ENCODE measurements around the gene MID1.

MID1 gene

GRCh38 chrX:10470009-10470408 lies 150.4 kb downstream of the MID1 start:
- ATAC-seq (ENCODE audit: insufficient read depth, low read depth) (no peak), DNase-seq (no peak)
- H3K4me3 ChIP-seq (ENCODE audit: low read depth in 1 of 2, low read length in 2 of 2) = no peak overlapping the region
- no peak overlapping the region for H3K4me2 ChIP-seq (ENCODE audit: insufficient read depth, low read length)
- H3K9me3 ChIP-seq (ENCODE audit: insufficient read depth, low read length, severe bottlenecking) = no peaks in the 10 kb centered on the region
- H3K9ac ChIP-seq (ENCODE audit: low read depth, low read length) = no peak overlapping the region
- no peak overlapping the region for H3K27ac ChIP-seq (ENCODE audit: low read length)
- no peaks in the 10 kb centered on the region for H3K79me2 ChIP-seq (ENCODE audit: insufficient read depth, low read length)
- TF ChIP-seq EZH2 (IDR thresholded peaks at IDR 0.05; ENCODE audit: borderline replicate concordance, low read depth, low read length, severe bottlenecking) = no peak
- TF ChIP-seq, protein P1, sequence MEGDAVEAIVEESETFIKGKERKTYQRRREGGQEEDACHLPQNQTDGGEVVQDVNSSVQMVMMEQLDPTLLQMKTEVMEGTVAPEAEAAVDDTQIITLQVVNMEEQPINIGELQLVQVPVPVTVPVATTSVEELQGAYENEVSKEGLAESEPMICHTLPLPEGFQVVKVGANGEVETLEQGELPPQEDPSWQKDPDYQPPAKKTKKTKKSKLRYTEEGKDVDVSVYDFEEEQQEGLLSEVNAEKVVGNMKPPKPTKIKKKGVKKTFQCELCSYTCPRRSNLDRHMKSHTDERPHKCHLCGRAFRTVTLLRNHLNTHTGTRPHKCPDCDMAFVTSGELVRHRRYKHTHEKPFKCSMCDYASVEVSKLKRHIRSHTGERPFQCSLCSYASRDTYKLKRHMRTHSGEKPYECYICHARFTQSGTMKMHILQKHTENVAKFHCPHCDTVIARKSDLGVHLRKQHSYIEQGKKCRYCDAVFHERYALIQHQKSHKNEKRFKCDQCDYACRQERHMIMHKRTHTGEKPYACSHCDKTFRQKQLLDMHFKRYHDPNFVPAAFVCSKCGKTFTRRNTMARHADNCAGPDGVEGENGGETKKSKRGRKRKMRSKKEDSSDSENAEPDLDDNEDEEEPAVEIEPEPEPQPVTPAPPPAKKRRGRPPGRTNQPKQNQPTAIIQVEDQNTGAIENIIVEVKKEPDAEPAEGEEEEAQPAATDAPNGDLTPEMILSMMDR (IDR thresholded peaks at IDR 0.05; ENCODE audit: borderline replicate concordance, extremely low read depth, low read length, poor library complexity, severe bottlenecking) = no peak
- no peaks in the 10 kb centered on the region for H3K36me3 ChIP-seq (ENCODE audit: insufficient read depth, low read length)
- no peaks in the 10 kb centered on the region for H3K4me1 ChIP-seq (ENCODE audit: insufficient read depth, low read length)
- no peaks in the 10 kb centered on the region for H3K27me3 ChIP-seq (ENCODE audit: insufficient read depth, low read length, poor library complexity)
- no peak overlapping the region for H2AFZ ChIP-seq (ENCODE audit: low read depth, low read length)
- H4K20me1 ChIP-seq (ENCODE audit: insufficient read depth, low read length) = no peaks in the 10 kb centered on the region

DNA sequence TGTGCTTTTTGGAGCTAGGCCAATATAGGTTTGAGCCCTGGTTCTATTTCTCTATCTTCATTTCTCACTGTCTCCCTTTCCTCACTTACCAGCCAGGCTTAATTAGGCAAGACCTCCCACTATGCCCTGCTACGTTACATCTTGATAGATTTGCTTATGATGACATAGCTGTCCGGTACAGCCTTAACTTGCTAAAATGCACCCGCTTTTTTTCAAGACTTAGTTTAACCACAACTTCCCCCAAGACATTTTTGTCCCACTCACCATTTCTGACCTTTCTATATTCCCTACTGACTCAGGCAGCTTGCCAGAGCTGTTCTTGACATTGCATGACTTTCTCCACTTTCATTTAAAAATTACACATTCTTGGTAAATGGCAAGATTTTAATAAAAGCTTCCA lies 152.6 kb downstream of the MID1 start:
- no peak for DNase-seq
- TF ChIP-seq, protein P1 (IDR thresholded peaks at IDR 0.05; ENCODE audit: borderline replicate concordance, extremely low read depth, low read length, poor library complexity, severe bottlenecking) = no peak
- no peak for TF ChIP-seq EZH2 (IDR thresholded peaks at IDR 0.05; ENCODE audit: borderline replicate concordance, low read depth, low read length, severe bottlenecking)
- H3K79me2 ChIP-seq (ENCODE audit: insufficient read depth, low read length) = no peaks in the 10 kb centered on the region
- ATAC-seq (ENCODE audit: insufficient read depth, low read depth) = no peak
- no peak overlapping the region for H3K9ac ChIP-seq (ENCODE audit: low read depth, low read length)
- H3K9me3 ChIP-seq (ENCODE audit: insufficient read depth, low read length, severe bottlenecking) = no peaks in the 10 kb centered on the region
- H3K27me3 ChIP-seq (ENCODE audit: insufficient read depth, low read length, poor library complexity) = no peaks in the 10 kb centered on the region
- H3K4me2 ChIP-seq (ENCODE audit: insufficient read depth, low read length) = no peak overlapping the region
- no peaks in the 10 kb centered on the region for H3K36me3 ChIP-seq (ENCODE audit: insufficient read depth, low read length)
- H3K4me1 ChIP-seq (ENCODE audit: insufficient read depth, low read length) = no peaks in the 10 kb centered on the region
- H2AFZ ChIP-seq (ENCODE audit: low read depth, low read length) = no peak overlapping the region
- H4K20me1 ChIP-seq (ENCODE audit: insufficient read depth, low read length) = no peaks in the 10 kb centered on the region
- H3K27ac ChIP-seq (ENCODE audit: low read length) = no peak overlapping the region
- H3K4me3 ChIP-seq (ENCODE audit: low read depth in 1 of 2, low read length in 2 of 2) = no peak overlapping the region

GRCh38 chrX:10465254-10465653 lies 155.1 kb downstream of the MID1 start:
- no peaks in the 10 kb centered on the region for H4K20me1 ChIP-seq (ENCODE audit: insufficient read depth, low read length)
- H3K36me3 ChIP-seq (ENCODE audit: insufficient read depth, low read length) = no peaks in the 10 kb centered on the region
- H3K9ac ChIP-seq (ENCODE audit: low read depth, low read length) = no peak overlapping the region
- no peak overlapping the region for H3K4me2 ChIP-seq (ENCODE audit: insufficient read depth, low read length)
- H3K9me3 ChIP-seq (ENCODE audit: insufficient read depth, low read length, severe bottlenecking) = no peaks in the 10 kb centered on the region
- no peaks in the 10 kb centered on the region for H3K4me1 ChIP-seq (ENCODE audit: insufficient read depth, low read length)
- no peak overlapping the region for H2AFZ ChIP-seq (ENCODE audit: low read depth, low read length)
- no peak overlapping the region for H3K27ac ChIP-seq (ENCODE audit: low read length)
- ATAC-seq (ENCODE audit: insufficient read depth, low read depth) (no peak), DNase-seq (no peak)
- H3K79me2 ChIP-seq (ENCODE audit: insufficient read depth, low read length) = no peaks in the 10 kb centered on the region
- H3K27me3 ChIP-seq (ENCODE audit: insufficient read depth, low read length, poor library complexity) = no peaks in the 10 kb centered on the region
- TF ChIP-seq, protein P1 (IDR thresholded peaks at IDR 0.05; ENCODE audit: borderline replicate concordance, extremely low read depth, low read length, poor library complexity, severe bottlenecking) = no peak
- no peak for TF ChIP-seq EZH2 (IDR thresholded peaks at IDR 0.05; ENCODE audit: borderline replicate concordance, low read depth, low read length, severe bottlenecking)
- H3K4me3 ChIP-seq (ENCODE audit: low read depth in 1 of 2, low read length in 2 of 2) = no peak overlapping the region

GRCh38 chrX:10457092-10457491 lies 163.3 kb downstream of the MID1 start:
- TF ChIP-seq, protein P1 (IDR thresholded peaks at IDR 0.05; ENCODE audit: borderline replicate concordance, extremely low read depth, low read length, poor library complexity, severe bottlenecking) = no peak
- TF ChIP-seq EZH2 (IDR thresholded peaks at IDR 0.05; ENCODE audit: borderline replicate concordance, low read depth, low read length, severe bottlenecking) = no peak
- Histone ChIP-seq H3K27ac (ENCODE audit: low read length) (no peak overlapping the region), H3K4me2 (ENCODE audit: insufficient read depth, low read length) (no peak overlapping the region), H3K9me3 (ENCODE audit: insufficient read depth, low read length, severe bottlenecking) (no peaks in the 10 kb centered on the region), H2AFZ (ENCODE audit: low read depth, low read length) (no peak overlapping the region), H3K79me2 (ENCODE audit: insufficient read depth, low read length) (no peaks in the 10 kb centered on the region), H3K36me3 (ENCODE audit: insufficient read depth, low read length) (no peaks in the 10 kb centered on the region), H3K4me3 (ENCODE audit: low read depth in 1 of 2, low read length in 2 of 2) (no peak overlapping the region), H3K4me1 (ENCODE audit: insufficient read depth, low read length) (no peaks in the 10 kb centered on the region), H3K9ac (ENCODE audit: low read depth, low read length) (no peak overlapping the region), H3K27me3 (ENCODE audit: insufficient read depth, low read length, poor library complexity) (no peaks in the 10 kb centered on the region), H4K20me1 (ENCODE audit: insufficient read depth, low read length) (no peaks in the 10 kb centered on the region)
- ATAC-seq (ENCODE audit: insufficient read depth, low read depth) (no peak), DNase-seq (no peak)
